Vagina (tissue), 2 donors: ENCODE measurements around the gene CCDC83. TPM values are rescaled to one million over a fixed set of nuclear protein-coding genes. Genes with fewer than 3 reads are reported as not detected.
"Not testable (repeated sequence)": the region's sequence is repeated elsewhere in the genome, so short reads cannot be mapped to it uniquely, and the experiment has no call there.

Experiments
- DNase-seq, 2 donors: peaks; one replicate each; pipeline ENCODE4 v3.0.0-alpha.2; 2017; ENCODE audit errors: extremely low spot score in 2 of 2
- H3K27ac ChIP-seq: fragments of 200-600 bp; sonication (generic); one replicate; pipeline ENCODE4 v1.5.1; 2019
- H3K27me3 ChIP-seq: fragments of 200-600 bp; sonication (generic); one replicate; pipeline ENCODE4 v1.5.1; 2019
- H3K36me3 ChIP-seq, 2 donors: fragments of 200-600 bp; sonication (generic); one replicate each; pipeline ENCODE4 v1.5.1; 2017 to 2019
- H3K4me1 ChIP-seq: fragments of 200-600 bp; sonication (generic); one replicate; pipeline ENCODE4 v1.5.1; 2019
- H3K4me3 ChIP-seq, 2 donors: fragments of 200-600 bp; sonication (generic); 1 replicate in 1 of 2; 2 replicates in 1 of 2; pipeline ENCODE4 v1.5.1; 2016 to 2019
- H3K9me3 ChIP-seq: fragments of 200-600 bp; sonication (generic); one replicate; pipeline ENCODE4 v1.5.1; 2019
- CTCF ChIP-seq, 3 experiments: fragments of 450-650 bp in 2 of 3; fragments of 200-600 bp in 1 of 3; sonication (generic) in 1 of 3; IDR thresholded peaks; one replicate each; pipeline ENCODE4 v1.5.1; 2017 to 2019; ENCODE audit warnings: antibody characterized with exemption in 3 of 3, mild to moderate bottlenecking in 2 of 3, moderate library complexity in 2 of 3
- POLR2A ChIP-seq, 2 donors: fragments of 450-650 bp; IDR thresholded peaks; one replicate each; pipeline ENCODE4 v1.6.1; 2017; ENCODE audit warnings: antibody characterized with exemption in 2 of 2, mild to moderate bottlenecking in 2 of 2, moderate library complexity in 2 of 2
- POLR2AphosphoS5 ChIP-seq, 2 donors: sonication (generic); formaldehyde crosslinking; IDR thresholded peaks; one replicate each; pipeline ENCODE4 v1.9.0; 2017; ENCODE audit warnings: antibody characterized with exemption in 2 of 2, mild to moderate bottlenecking in 2 of 2, low read depth in 1 of 2; ENCODE audit not compliant: insufficient read depth in 1 of 2
- intact Hi-C: fragments of 100-400 bp; cut with DNase I; formaldehyde crosslinking; loops from one replicate; pipeline ENCODE4 v1.15.1; 2023
- total RNA-seq: library from RNA; depleted of rRNA; stranded (reverse); fragments of >200 nt; gene quantifications from one replicate; pipeline ENCODE4 v1.2.3, GENCODE V29; 2016

CCDC83 gene
- total RNA-seq, 1 donor from 2014 or later, result not detected

GRCh38 chr11:85950317-85951048, 95.3 kb downstream of the CCDC83 start:
- Histone ChIP-seq H3K9me3 (no peaks in the 10 kb centered on the region), H3K4me3 (no peak overlapping the region), H3K27me3 (no peaks in the 10 kb centered on the region), H3K4me1 (peaks cover 21% of the 10 kb centered on the region), H3K27ac (no peak overlapping the region), H3K36me3 (no peaks in the 10 kb centered on the region)
- intact Hi-C loops, result no loop called here
- DNase-seq, result no peak
- no peak for TF ChIP-seq POLR2AphosphoS5 (IDR thresholded peaks at IDR 0.05; ENCODE audit: insufficient read depth in 1 of 2, low read depth in 1 of 2)
- TF ChIP-seq CTCF (IDR thresholded peaks at IDR 0.05), result no peak
- no peak for TF ChIP-seq POLR2A (IDR thresholded peaks at IDR 0.05)

GRCh38 chr11:85951049-85951405, 95.8 kb downstream of the CCDC83 start:
- Histone ChIP-seq H3K36me3 (no peaks in the 10 kb centered on the region), H3K27me3 (no peaks in the 10 kb centered on the region), H3K4me1 (peaks cover 21% of the 10 kb centered on the region), H3K9me3 (no peaks in the 10 kb centered on the region), H3K27ac (no peak overlapping the region), H3K4me3 (no peak overlapping the region)
- TF ChIP-seq POLR2AphosphoS5 (IDR thresholded peaks at IDR 0.05; ENCODE audit: insufficient read depth in 1 of 2, low read depth in 1 of 2) (no peak), POLR2A (IDR thresholded peaks at IDR 0.05) (no peak), CTCF (IDR thresholded peaks at IDR 0.05) (no peak)
- intact Hi-C loops, result no loop called here
- DNase-seq, result no peak

- no peak overlapping the region for H3K27ac ChIP-seq
- no peaks in the 10 kb centered on the region for H3K9me3 ChIP-seq
- peaks cover 0 to 5% of the 10 kb centered on the region in 2 donors for H3K36me3 ChIP-seq
- DNase-seq, result no peak
- H3K4me3 ChIP-seq, result no peak overlapping the region
- H3K27me3 ChIP-seq, result no peaks in the 10 kb centered on the region
- intact Hi-C loops, result no loop called here
- no peak for TF ChIP-seq POLR2A (IDR thresholded peaks at IDR 0.05)
- TF ChIP-seq CTCF (IDR thresholded peaks at IDR 0.05), result no peak
- no peak for TF ChIP-seq POLR2AphosphoS5 (IDR thresholded peaks at IDR 0.05; ENCODE audit: insufficient read depth in 1 of 2, low read depth in 1 of 2)
- H3K4me1 ChIP-seq, result peaks cover 16% of the 10 kb centered on the region
Observed at GRCh38 chr11:85951428-85952107, 96.4 kb downstream of the CCDC83 start.

GRCh38 chr11:85952108-85952485, 96.9 kb downstream of the CCDC83 start:
- intact Hi-C loops, H3K4me3 ChIP-seq, H3K36me3 ChIP-seq, H3K9me3 ChIP-seq, H3K27ac ChIP-seq, H3K27me3 ChIP-seq, DNase-seq: not testable (repeated sequence)
- H3K4me1 ChIP-seq, result peaks cover 11% of the 10 kb centered on the region

GRCh38 chr11:85953491-85954143, 98.4 kb downstream of the CCDC83 start:
- Histone ChIP-seq H3K27ac (no peak overlapping the region), H3K9me3 (no peaks in the 10 kb centered on the region), H3K4me1 (no peaks in the 10 kb centered on the region), H3K4me3 (no peak overlapping the region), H3K36me3 (peaks cover 0 to 8% of the 10 kb centered on the region in 2 donors), H3K27me3 (no peaks in the 10 kb centered on the region)
- no peak for TF ChIP-seq POLR2A (IDR thresholded peaks at IDR 0.05)
- no peak for TF ChIP-seq CTCF (IDR thresholded peaks at IDR 0.05)
- no peak for TF ChIP-seq POLR2AphosphoS5 (IDR thresholded peaks at IDR 0.05; ENCODE audit: insufficient read depth in 1 of 2, low read depth in 1 of 2)
- intact Hi-C loops, result no loop called here
- DNase-seq, result no peak
